ENCODE measurements around the gene ACVR2B.
A peak's percentile ranks its signal among the peaks of the same experiment; 100 is the strongest.

DNA sequence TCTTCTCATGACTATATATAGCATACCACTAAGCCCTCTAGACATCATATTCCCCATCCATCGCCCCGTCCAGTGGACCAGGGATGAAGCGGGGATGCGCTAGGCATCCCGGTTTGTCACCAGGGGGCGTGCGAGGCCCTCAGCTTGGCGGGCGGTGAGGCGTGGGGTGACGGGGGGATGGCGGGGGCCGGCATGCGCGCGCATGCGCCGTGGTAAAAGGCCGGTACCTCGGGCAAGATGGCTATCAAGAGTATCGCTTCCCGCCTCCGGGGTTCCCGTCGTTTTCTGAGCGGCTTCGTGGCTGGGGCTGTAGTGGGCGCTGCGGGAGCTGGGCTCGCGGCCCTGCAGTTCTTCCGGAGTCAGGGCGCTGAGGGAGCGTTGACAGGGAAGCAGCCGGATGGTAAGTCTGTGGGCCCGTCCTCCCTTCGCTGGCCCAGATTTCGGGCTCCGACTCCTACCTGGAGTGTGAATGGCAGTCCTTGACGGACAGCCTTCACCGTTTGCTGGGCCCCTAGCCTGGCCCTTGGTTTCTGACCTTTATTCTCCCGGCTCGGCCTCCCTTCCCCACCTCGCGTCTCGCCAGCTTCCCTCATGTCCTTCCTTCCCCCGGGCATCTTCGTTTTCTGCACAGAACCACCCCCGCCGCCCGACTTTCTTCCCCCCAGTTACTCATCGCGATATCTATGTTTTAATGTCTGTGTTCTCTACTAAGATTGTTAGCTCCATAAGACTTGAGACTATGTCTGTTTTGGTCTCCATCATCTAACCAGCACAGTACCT is 42.6 kb downstream of the ACVR2B start, which contains the start of gene EXOG:
- TF ChIP-seq EZH2phosphoT487 (IDR thresholded peaks at IDR 0.05; ENCODE audit: borderline replicate concordance, low read length) (no peak), CTCF (IDR thresholded peaks at IDR 0.05; ENCODE audit: low read depth, low read length, poor library complexity, severe bottlenecking) (peak; percentile 85)
